Skin epidermis (tissue), 12 donors: ENCODE results near the gene EN2.

Source experiments
- H3K27ac ChIP-seq, 21 experiments: fragments of 200-600 bp; sonication (generic) in 11 of 21; one replicate each; pipeline ENCODE4 v1.5.0; 2020; ENCODE audit warnings: mild to moderate bottlenecking in 3 of 21, inconsistent platforms in 2 of 21, moderate library complexity in 2 of 21
- H3K4me3 ChIP-seq, 7 experiments: fragments of 200-600 bp; sonication (generic) in 2 of 7; one replicate each; pipeline ENCODE4 v1.5.0; 2020; ENCODE audit warnings: inconsistent platforms in 2 of 7, mild to moderate bottlenecking in 2 of 7, moderate library complexity in 1 of 7

EN2 gene

GRCh38 chr7:155459700-155460461, 2.0 kb downstream of the EN2 start:
- H3K4me3 ChIP-seq, result no peak overlapping the region
- no peak overlapping the region for H3K27ac ChIP-seq

- H3K27ac ChIP-seq, result no peak overlapping the region
- no peak overlapping the region for H3K4me3 ChIP-seq
Measured at GRCh38 chr7:155460926-155461613, 3.1 kb downstream of the EN2 start.

- Histone ChIP-seq H3K27ac (no peak overlapping the region), H3K4me3 (no peak overlapping the region)
Measured at GRCh38 chr7:155461631-155462030, 3.7 kb downstream of the EN2 start.

GRCh38 chr7:155462163-155462735, 4.3 kb downstream of the EN2 start:
- Histone ChIP-seq H3K27ac (no peak overlapping the region), H3K4me3 (no peak overlapping the region)

GRCh38 chr7:155463114-155463811, 5.3 kb downstream of the EN2 start:
- H3K27ac ChIP-seq, result no peak overlapping the region
- H3K4me3 ChIP-seq, result no peak overlapping the region

- Histone ChIP-seq H3K27ac (no peak overlapping the region), H3K4me3 (no peak overlapping the region)
Measured at GRCh38 chr7:155464183-155464582, 6.3 kb downstream of the EN2 start.

GRCh38 chr7:155464948-155465739, 7.2 kb downstream of the EN2 start:
- Histone ChIP-seq H3K4me3 (no peak overlapping the region), H3K27ac (no peak overlapping the region)

GRCh38 chr7:155465761-155466141, 7.8 kb downstream of the EN2 start:
- H3K4me3 ChIP-seq, result no peak overlapping the region
- no peak overlapping the region for H3K27ac ChIP-seq

- Histone ChIP-seq H3K27ac (no peak overlapping the region), H3K4me3 (no peak overlapping the region)
Measured at GRCh38 chr7:155466142-155466813, 8.3 kb downstream of the EN2 start.

GRCh38 chr7:155466814-155467733, 9.1 kb downstream of the EN2 start:
- Histone ChIP-seq H3K27ac (no peak overlapping the region), H3K4me3 (no peak overlapping the region)

- peak overlapping the region in 6 of 7 experiments; percentile 4 to 24 (median 4) for H3K4me3 ChIP-seq
Measured at GRCh38 chr7:155467846-155468784, 10.2 kb downstream of the EN2 start.

GRCh38 chr7:155468785-155469148, 10.8 kb downstream of the EN2 start:
- H3K4me3 ChIP-seq, result no peak overlapping the region

More at GRCh38 chr7:155467846-155468784, 10.2 kb downstream of the EN2 start:
- no peak overlapping the region for H3K27ac ChIP-seq

GRCh38 chr7:155469311-155470185, 11.6 kb downstream of the EN2 start:
- Histone ChIP-seq H3K4me3 (no peak overlapping the region), H3K27ac (no peak overlapping the region)

More at GRCh38 chr7:155468785-155469148, 10.8 kb downstream of the EN2 start:
- no peak overlapping the region for H3K27ac ChIP-seq

- H3K4me3 ChIP-seq, result no peak overlapping the region
- no peak overlapping the region for H3K27ac ChIP-seq
Measured at GRCh38 chr7:155470186-155470487, 12.2 kb downstream of the EN2 start.

- Histone ChIP-seq H3K4me3 (no peak overlapping the region), H3K27ac (no peak overlapping the region)
Measured at GRCh38 chr7:155470686-155471638, 13.0 kb downstream of the EN2 start.
